ENCODE data around the gene ANKFN1. TPM values are rescaled to one million over a fixed set of nuclear protein-coding genes. Genes with fewer than 3 reads are reported as not detected.

ANKFN1 gene
- total RNA-seq, 2 donors from 2014 or later, result 3.0 to 7.3 TPM

GRCh38 chr17:56480501-56480900, 327.2 kb downstream of the ANKFN1 start:
- TF ChIP-seq POLR2A (IDR thresholded peaks at IDR 0.05) (no peak), POLR2AphosphoS5 (IDR thresholded peaks at IDR 0.05) (no peak)
- TF ChIP-seq, protein P1, sequence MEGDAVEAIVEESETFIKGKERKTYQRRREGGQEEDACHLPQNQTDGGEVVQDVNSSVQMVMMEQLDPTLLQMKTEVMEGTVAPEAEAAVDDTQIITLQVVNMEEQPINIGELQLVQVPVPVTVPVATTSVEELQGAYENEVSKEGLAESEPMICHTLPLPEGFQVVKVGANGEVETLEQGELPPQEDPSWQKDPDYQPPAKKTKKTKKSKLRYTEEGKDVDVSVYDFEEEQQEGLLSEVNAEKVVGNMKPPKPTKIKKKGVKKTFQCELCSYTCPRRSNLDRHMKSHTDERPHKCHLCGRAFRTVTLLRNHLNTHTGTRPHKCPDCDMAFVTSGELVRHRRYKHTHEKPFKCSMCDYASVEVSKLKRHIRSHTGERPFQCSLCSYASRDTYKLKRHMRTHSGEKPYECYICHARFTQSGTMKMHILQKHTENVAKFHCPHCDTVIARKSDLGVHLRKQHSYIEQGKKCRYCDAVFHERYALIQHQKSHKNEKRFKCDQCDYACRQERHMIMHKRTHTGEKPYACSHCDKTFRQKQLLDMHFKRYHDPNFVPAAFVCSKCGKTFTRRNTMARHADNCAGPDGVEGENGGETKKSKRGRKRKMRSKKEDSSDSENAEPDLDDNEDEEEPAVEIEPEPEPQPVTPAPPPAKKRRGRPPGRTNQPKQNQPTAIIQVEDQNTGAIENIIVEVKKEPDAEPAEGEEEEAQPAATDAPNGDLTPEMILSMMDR (IDR thresholded peaks at IDR 0.05), result no peak
- H3K27ac ChIP-seq, result no peak overlapping the region
- H3K4me1 ChIP-seq (replicated peaks), result no peaks in the 10 kb centered on the region
- intact Hi-C loops (cut with DNase I), result no loop called here
- H3K27me3 ChIP-seq (replicated peaks; ENCODE audit: insufficient read depth), result no peaks in the 10 kb centered on the region
- H3K36me3 ChIP-seq, result no peaks in the 10 kb centered on the region
- H3K4me3 ChIP-seq, result no peak overlapping the region
- no peaks in the 10 kb centered on the region for H3K9me3 ChIP-seq
- 87% methylated on average over 1 of the region's 1 CpG for WGBS
- no peak for DNase-seq (ENCODE audit: low spot score)

DNA sequence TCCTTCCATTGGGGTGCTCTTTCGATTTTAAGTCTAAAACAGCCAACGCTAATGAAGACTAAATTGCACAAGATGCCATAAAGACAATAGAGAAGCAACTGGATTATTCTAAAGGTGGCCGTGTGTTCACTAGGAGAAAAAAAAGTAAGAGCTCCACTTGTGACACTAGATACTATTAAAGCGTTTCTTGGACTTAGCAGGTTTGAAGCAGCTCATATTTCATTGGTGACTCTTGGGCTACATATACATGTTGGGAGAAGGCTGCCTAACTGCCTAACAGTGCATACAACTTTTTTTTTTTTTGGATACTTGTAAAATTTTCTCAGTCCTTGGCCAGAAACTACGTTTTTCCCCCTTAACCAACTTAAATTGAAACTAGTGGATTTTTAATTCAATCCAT, 328.4 kb downstream of the ANKFN1 start:
- no peak overlapping the region for H3K27ac ChIP-seq
- H3K36me3 ChIP-seq, result no peaks in the 10 kb centered on the region
- H3K4me3 ChIP-seq, result no peak overlapping the region
- H3K27me3 ChIP-seq (replicated peaks; ENCODE audit: insufficient read depth), result no peaks in the 10 kb centered on the region
- H3K4me1 ChIP-seq (replicated peaks), result no peaks in the 10 kb centered on the region
- intact Hi-C loops (cut with DNase I), result no loop called here
- no peaks in the 10 kb centered on the region for H3K9me3 ChIP-seq
- DNase-seq (ENCODE audit: low spot score), result no peak
- 45% methylated on average over 5 of the region's 5 CpGs for WGBS
- no peak for TF ChIP-seq POLR2A (IDR thresholded peaks at IDR 0.05)
- TF ChIP-seq, protein P1 (IDR thresholded peaks at IDR 0.05), result no peak
- no peak for TF ChIP-seq POLR2AphosphoS5 (IDR thresholded peaks at IDR 0.05)

DNA sequence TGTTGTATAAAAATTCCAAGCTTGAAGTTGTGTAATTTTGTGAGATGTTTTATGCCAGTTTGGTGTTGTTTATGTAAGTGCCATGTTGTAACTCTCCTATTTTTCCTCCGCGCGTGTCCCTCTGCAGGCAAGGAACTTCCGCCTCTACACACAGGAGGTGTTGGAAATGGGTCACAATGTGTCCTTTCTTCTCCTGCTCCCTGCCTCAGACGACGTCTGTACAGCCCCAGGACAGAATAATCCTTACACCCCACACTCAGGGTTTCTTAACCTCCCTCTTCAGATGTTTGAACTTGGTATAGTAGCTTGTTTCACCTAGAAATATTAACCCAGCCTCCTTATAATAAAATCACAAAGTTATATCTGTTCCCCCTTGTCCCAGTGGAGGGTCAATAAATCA, 329.0 kb downstream of the ANKFN1 start:
- Histone ChIP-seq H3K4me1 (replicated peaks) (no peaks in the 10 kb centered on the region), H3K9me3 (no peaks in the 10 kb centered on the region), H3K27me3 (replicated peaks; ENCODE audit: insufficient read depth) (no peaks in the 10 kb centered on the region), H3K27ac (no peak overlapping the region), H3K36me3 (no peaks in the 10 kb centered on the region), H3K4me3 (no peak overlapping the region)
- WGBS, result 51% methylated on average over 6 of the region's 6 CpGs
- intact Hi-C loops (cut with DNase I), result no loop called here
- no peak for DNase-seq (ENCODE audit: low spot score)
- TF ChIP-seq, protein P1 (IDR thresholded peaks at IDR 0.05), result no peak
- TF ChIP-seq POLR2A (IDR thresholded peaks at IDR 0.05), result no peak
- TF ChIP-seq POLR2AphosphoS5 (IDR thresholded peaks at IDR 0.05), result no peak

GRCh38 chr17:56486732-56487131, 333.5 kb downstream of the ANKFN1 start:
- Histone ChIP-seq H3K4me3 (no peak overlapping the region), H3K27me3 (replicated peaks; ENCODE audit: insufficient read depth) (no peaks in the 10 kb centered on the region), H3K27ac (no peak overlapping the region), H3K4me1 (replicated peaks) (peaks cover 6% of the 10 kb centered on the region), H3K9me3 (no peaks in the 10 kb centered on the region), H3K36me3 (no peaks in the 10 kb centered on the region)
- TF ChIP-seq POLR2A (IDR thresholded peaks at IDR 0.05) (no peak), POLR2AphosphoS5 (IDR thresholded peaks at IDR 0.05) (no peak)
- TF ChIP-seq, protein P1 (IDR thresholded peaks at IDR 0.05), result no peak
- no peak for DNase-seq (ENCODE audit: low spot score)
- intact Hi-C loops (cut with DNase I), result no loop called here

DNA sequence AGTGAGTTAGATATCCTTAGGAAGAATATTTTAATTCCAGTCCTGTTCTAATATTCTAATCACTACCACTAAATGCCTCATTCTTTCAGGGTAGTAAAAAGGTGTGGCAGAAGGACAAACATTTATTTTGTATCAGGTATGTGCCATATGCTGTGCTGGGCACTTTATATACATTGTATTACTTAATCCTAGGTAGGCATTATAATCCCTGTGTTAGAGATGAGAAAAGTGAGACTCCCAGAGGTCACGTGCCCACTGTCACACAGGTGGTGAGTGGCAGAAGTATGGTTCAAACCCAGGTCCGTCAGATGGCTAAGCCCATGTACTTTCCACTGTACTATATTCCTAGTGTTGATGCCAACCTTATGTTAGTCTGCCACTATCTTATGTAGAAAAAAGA, 335.5 kb downstream of the ANKFN1 start:
- TF ChIP-seq POLR2A (IDR thresholded peaks at IDR 0.05), result no peak
- no peak for TF ChIP-seq POLR2AphosphoS5 (IDR thresholded peaks at IDR 0.05)
- TF ChIP-seq, protein P1 (IDR thresholded peaks at IDR 0.05), result no peak
- Histone ChIP-seq H3K4me3 (no peak overlapping the region), H3K36me3 (no peaks in the 10 kb centered on the region), H3K27ac (no peak overlapping the region), H3K9me3 (no peaks in the 10 kb centered on the region), H3K4me1 (replicated peaks) (peaks cover 6% of the 10 kb centered on the region), H3K27me3 (replicated peaks; ENCODE audit: insufficient read depth) (no peaks in the 10 kb centered on the region)
- no peak for DNase-seq (ENCODE audit: low spot score)
- WGBS, result 96% methylated on average over 2 of the region's 2 CpGs
- intact Hi-C loops (cut with DNase I), result no loop called here
